ENCODE measurements around the gene C2orf76. TPM values are rescaled to one million over a fixed set of nuclear protein-coding genes. Genes with fewer than 3 reads are reported as not detected.
A peak's percentile ranks its signal among the peaks of the same experiment; 100 is the strongest.
"Not testable (repeated sequence)": the region's sequence is repeated elsewhere in the genome, so short reads cannot be mapped to it uniquely, and the experiment has no call there.

Gene C2orf76
- total and polyA plus RNA-seq, 2 experiments from 2014 or later = 3.0 to 26.2 TPM

GRCh38 chr2:119408221-119408619, 41.6 kb upstream of the C2orf76 start:
- peak overlapping the region; percentile 20; the same call in 1 of the 2 replicates for H2AFZ ChIP-seq
- in situ Hi-C loops (cut with MboI) = loop anchor here (5.0 to 10.0 kb wide), 2 partner anchors 64 to 247 kb away; no protein-coding TSS in a partner anchor
- no peaks in the 10 kb centered on the region for H4K20me1 ChIP-seq (ENCODE audit: insufficient read depth)
- peak; percentile 24 for DNase-seq
- H3F3A ChIP-seq (ENCODE audit: insufficient read depth) = no peaks in the 10 kb centered on the region
- no peak overlapping the region for H3K4me3 ChIP-seq
- H3K9me2 ChIP-seq (ENCODE audit: insufficient read depth) = no peaks in the 10 kb centered on the region
- H3K27me3 ChIP-seq (replicated peaks; ENCODE audit: insufficient read depth) = peaks cover 15% of the 10 kb centered on the region; the same call in 1 of the 2 replicates
- no peaks in the 10 kb centered on the region for H3K79me2 ChIP-seq (ENCODE audit: insufficient read depth)
- H3K4me1 ChIP-seq (ENCODE audit: insufficient read depth) = no peaks in the 10 kb centered on the region
- H3K9ac ChIP-seq = no peak overlapping the region
- 10 to 15% methylated on average over 5 of the region's 5 CpGs for WGBS, 2 experiments (ENCODE audit: low coverage in 1 of 2, low lambda C conversion rate in 2 of 2, missing lambda C conversion rate in 2 of 2)
- TF ChIP-seq EZH2phosphoT487 (IDR thresholded peaks at IDR 0.05; ENCODE audit: insufficient read depth, low read depth) (no peak), EZH2 (IDR thresholded peaks at IDR 0.05; ENCODE audit: insufficient read depth, poor library complexity, severe bottlenecking) (no peak)
- no peak overlapping the region for H3K4me2 ChIP-seq (ENCODE audit: unreplicated experiment)
- H3K9me3 ChIP-seq (ENCODE audit: low read depth) = no peaks in the 10 kb centered on the region
- H3K36me3 ChIP-seq (ENCODE audit: low read depth) = no peaks in the 10 kb centered on the region
- H3K27ac ChIP-seq = no peak overlapping the region

GRCh38 chr2:119407430-119408220, 41.0 kb upstream of the C2orf76 start:
- in situ Hi-C loops (cut with MboI) = loop anchor here (5.0 to 10.0 kb wide), 2 partner anchors 65 to 247 kb away; no protein-coding TSS in a partner anchor
- WGBS, 2 experiments (ENCODE audit: low coverage in 1 of 2, low lambda C conversion rate in 2 of 2, missing lambda C conversion rate in 2 of 2) = 44% methylated on average over 7 of the region's 7 CpGs
- H3K4me3 ChIP-seq = no peak overlapping the region
- H3K27ac ChIP-seq = no peak overlapping the region
- TF ChIP-seq EZH2phosphoT487 (IDR thresholded peaks at IDR 0.05; ENCODE audit: insufficient read depth, low read depth) (no peak), EZH2 (IDR thresholded peaks at IDR 0.05; ENCODE audit: insufficient read depth, poor library complexity, severe bottlenecking) (no peak)
- no peaks in the 10 kb centered on the region for H3F3A ChIP-seq (ENCODE audit: insufficient read depth)
- peaks cover 15% of the 10 kb centered on the region; the same call in 1 of the 2 replicates for H3K27me3 ChIP-seq (replicated peaks; ENCODE audit: insufficient read depth)
- no peak overlapping the region; the same call in 1 of the 2 replicates for H2AFZ ChIP-seq
- DNase-seq = peak; percentile 71
- H3K9ac ChIP-seq = no peak overlapping the region
- no peaks in the 10 kb centered on the region for H3K9me3 ChIP-seq (ENCODE audit: low read depth)
- no peaks in the 10 kb centered on the region for H4K20me1 ChIP-seq (ENCODE audit: insufficient read depth)
- H3K4me2 ChIP-seq (ENCODE audit: unreplicated experiment) = no peak overlapping the region
- no peaks in the 10 kb centered on the region for H3K79me2 ChIP-seq (ENCODE audit: insufficient read depth)
- no peaks in the 10 kb centered on the region for H3K36me3 ChIP-seq (ENCODE audit: low read depth)
- no peaks in the 10 kb centered on the region for H3K4me1 ChIP-seq (ENCODE audit: insufficient read depth)
- no peaks in the 10 kb centered on the region for H3K9me2 ChIP-seq (ENCODE audit: insufficient read depth)

- Histone ChIP-seq H3K27ac (no peak overlapping the region), H3K9me3 (ENCODE audit: low read depth) (no peaks in the 10 kb centered on the region), H3F3A (ENCODE audit: insufficient read depth) (no peaks in the 10 kb centered on the region), H3K4me1 (ENCODE audit: insufficient read depth) (no peaks in the 10 kb centered on the region), H3K4me3 (no peak overlapping the region), H3K79me2 (ENCODE audit: insufficient read depth) (no peaks in the 10 kb centered on the region), H3K9ac (no peak overlapping the region), H2AFZ (no peak overlapping the region), H3K9me2 (ENCODE audit: insufficient read depth) (no peaks in the 10 kb centered on the region), H3K27me3 (replicated peaks; ENCODE audit: insufficient read depth) (peaks cover 5% of the 10 kb centered on the region; the same call in 1 of the 2 replicates), H4K20me1 (ENCODE audit: insufficient read depth) (no peaks in the 10 kb centered on the region), H3K4me2 (ENCODE audit: unreplicated experiment) (no peak overlapping the region), H3K36me3 (ENCODE audit: low read depth) (no peaks in the 10 kb centered on the region)
- WGBS, 2 experiments (ENCODE audit: low coverage in 1 of 2, low lambda C conversion rate in 2 of 2, missing lambda C conversion rate in 2 of 2) = 53% methylated on average over 2 of the region's 2 CpGs
- DNase-seq = no peak
- TF ChIP-seq EZH2phosphoT487 (IDR thresholded peaks at IDR 0.05; ENCODE audit: insufficient read depth, low read depth) (no peak), EZH2 (IDR thresholded peaks at IDR 0.05; ENCODE audit: insufficient read depth, poor library complexity, severe bottlenecking) (no peak)
- in situ Hi-C loops (cut with MboI) = loop anchor here (5.0 to 10.0 kb wide), 2 partner anchors 67 to 250 kb away; no protein-coding TSS in a partner anchor
Measured at GRCh38 chr2:119405151-119405550, 38.5 kb upstream of the C2orf76 start.

- not testable (repeated sequence) for H3F3A ChIP-seq (ENCODE audit: insufficient read depth); H3K4me3 ChIP-seq; H4K20me1 ChIP-seq (ENCODE audit: insufficient read depth); DNase-seq; H3K9me2 ChIP-seq (ENCODE audit: insufficient read depth); H3K79me2 ChIP-seq (ENCODE audit: insufficient read depth); H3K4me1 ChIP-seq (ENCODE audit: insufficient read depth); H3K27me3 ChIP-seq (replicated peaks; ENCODE audit: insufficient read depth); H3K9me3 ChIP-seq (ENCODE audit: low read depth); H3K9ac ChIP-seq; H3K4me2 ChIP-seq (ENCODE audit: unreplicated experiment); H3K27ac ChIP-seq; H3K36me3 ChIP-seq (ENCODE audit: low read depth); H2AFZ ChIP-seq
- in situ Hi-C loops (cut with MboI) = loop anchor here (10.0 kb wide), 1 partner anchor 251 kb away; no protein-coding TSS in a partner anchor
- 66 to 68% methylated on average over 12 of the region's 12 CpGs for WGBS, 2 experiments (ENCODE audit: low coverage in 1 of 2, low lambda C conversion rate in 2 of 2, missing lambda C conversion rate in 2 of 2)
Measured at GRCh38 chr2:119403618-119404017, 37.0 kb upstream of the C2orf76 start.
